Glutamatergic neuron (in vitro differentiated cells): ENCODE measurements around the gene PBX3. TPM values are rescaled to one million over a fixed set of nuclear protein-coding genes. Genes with fewer than 3 reads are reported as not detected.
A peak's percentile ranks its signal among the peaks of the same experiment; 100 is the strongest.

Experiments used
- DNase-seq: peaks from one replicate; pipeline ENCODE4 v3.0.0; 2022
- H3K27ac Mint-ChIP-seq: one replicate; pipeline ENCODE4 v1.8.0; 2020; ENCODE audit warnings: mild to moderate bottlenecking, mixed read lengths, inconsistent platforms; ENCODE audit not compliant: unreplicated experiment
- H3K27me3 Mint-ChIP-seq: one replicate; pipeline ENCODE4 v1.8.0; 2020; ENCODE audit warnings: mild to moderate bottlenecking, moderate library complexity, mixed read lengths, inconsistent platforms; ENCODE audit not compliant: unreplicated experiment
- H3K36me3 Mint-ChIP-seq: one replicate; pipeline ENCODE4 v1.8.0; 2020; ENCODE audit warnings: mild to moderate bottlenecking, mixed read lengths, inconsistent platforms; ENCODE audit not compliant: unreplicated experiment
- H3K4me1 Mint-ChIP-seq: one replicate; pipeline ENCODE4 v1.8.0; 2020; ENCODE audit warnings: mild to moderate bottlenecking, low read depth, mixed read lengths, inconsistent platforms; ENCODE audit not compliant: unreplicated experiment
- H3K4me3 Mint-ChIP-seq: one replicate; pipeline ENCODE4 v1.8.0; 2020; ENCODE audit warnings: mild to moderate bottlenecking, mixed read lengths, inconsistent platforms; ENCODE audit not compliant: unreplicated experiment
- H3K9me3 Mint-ChIP-seq: one replicate; pipeline ENCODE4 v1.8.0; 2020; ENCODE audit warnings: mild to moderate bottlenecking, moderate library complexity, mixed read lengths, inconsistent platforms; ENCODE audit not compliant: unreplicated experiment
- CTCF ChIP-seq: fragments of 200-600 bp; sonication (generic); IDR thresholded peaks from one replicate; pipeline ENCODE4 v1.5.0; 2021; ENCODE audit not compliant: partially characterized antibody, unreplicated experiment
- total RNA-seq: library from RNA; stranded (reverse); fragmentation: NEBNext Ultra II Directional; extraction: Animal tissue kit (Norgen Biotek cat#: 25700); gene quantifications from one replicate; pipeline ENCODE4 v1.2.1, GENCODE V29; 2021; ENCODE audit not compliant: unreplicated experiment

Gene PBX3
- total RNA-seq, 1 donor from 2014 or later, result 51.2 TPM

- DNase-seq, result peak; percentile 8
- Mint-ChIP-seq H3K27me3 (no peaks in the 10 kb centered on the region), H3K9me3 (peaks cover 6% of the 10 kb centered on the region), H3K27ac (no peak overlapping the region), H3K4me3 (no peak overlapping the region), H3K36me3 (no peaks in the 10 kb centered on the region), H3K4me1 (no peaks in the 10 kb centered on the region)
- TF ChIP-seq CTCF, result no peak
Measured at GRCh38 chr9:126002476-126003350, 255.5 kb downstream of the PBX3 start.

- H3K9me3 Mint-ChIP-seq, result peaks cover 8% of the 10 kb centered on the region
- no peaks in the 10 kb centered on the region for H3K4me1 Mint-ChIP-seq
- no peak overlapping the region for H3K4me3 Mint-ChIP-seq
- H3K27ac Mint-ChIP-seq, result no peak overlapping the region
- no peak for DNase-seq
- no peaks in the 10 kb centered on the region for H3K27me3 Mint-ChIP-seq
- peak; percentile 40 for TF ChIP-seq CTCF
- H3K36me3 Mint-ChIP-seq, result peaks cover 6% of the 10 kb centered on the region
Measured at GRCh38 chr9:126009047-126009446, 261.9 kb downstream of the PBX3 start.

DNA sequence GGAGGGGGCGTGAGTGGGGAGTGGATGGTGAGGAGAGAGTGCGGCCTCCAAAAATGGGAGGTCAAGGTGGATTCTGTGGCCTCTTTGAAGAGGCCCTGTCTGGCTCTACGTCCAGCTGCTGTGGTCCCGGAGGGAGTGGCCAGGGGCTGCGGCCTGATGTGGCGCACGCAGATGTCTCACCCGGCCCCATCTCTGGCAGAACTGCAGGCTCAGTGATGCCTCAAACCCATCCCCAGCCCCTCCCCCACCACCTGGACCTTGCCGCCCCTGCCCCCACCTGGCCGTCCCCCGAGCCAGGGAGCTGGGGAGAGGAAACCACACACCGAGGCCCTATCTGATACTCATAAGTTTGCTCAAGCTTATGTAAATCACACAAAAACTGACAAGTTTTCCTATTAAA, 267.6 kb downstream of the PBX3 start:
- H3K4me1 Mint-ChIP-seq, result no peaks in the 10 kb centered on the region
- H3K36me3 Mint-ChIP-seq, result no peaks in the 10 kb centered on the region
- H3K27me3 Mint-ChIP-seq, result peaks cover 10% of the 10 kb centered on the region
- H3K4me3 Mint-ChIP-seq, result no peak overlapping the region
- H3K27ac Mint-ChIP-seq, result no peak overlapping the region
- peaks cover 2% of the 10 kb centered on the region for H3K9me3 Mint-ChIP-seq
- no peak for DNase-seq
- TF ChIP-seq CTCF, result no peak

- no peak for DNase-seq
- Mint-ChIP-seq H3K4me3 (no peak overlapping the region), H3K36me3 (no peaks in the 10 kb centered on the region), H3K9me3 (peaks cover 2% of the 10 kb centered on the region), H3K27ac (no peak overlapping the region), H3K27me3 (peaks cover 10% of the 10 kb centered on the region), H3K4me1 (no peaks in the 10 kb centered on the region)
- TF ChIP-seq CTCF, result no peak
Measured at GRCh38 chr9:126015424-126015823, 268.3 kb downstream of the PBX3 start.

- Mint-ChIP-seq H3K4me3 (no peak overlapping the region), H3K27me3 (peaks cover 10% of the 10 kb centered on the region), H3K36me3 (no peaks in the 10 kb centered on the region), H3K27ac (no peak overlapping the region), H3K4me1 (no peaks in the 10 kb centered on the region), H3K9me3 (peaks cover 2% of the 10 kb centered on the region)
- peak; percentile 38 for DNase-seq
- TF ChIP-seq CTCF, result no peak
Measured at GRCh38 chr9:126016579-126017290, 269.6 kb downstream of the PBX3 start.
